Measurements from ENCODE around the gene FXR1. TPM values are rescaled to one million over a fixed set of nuclear protein-coding genes. Genes with fewer than 3 reads are reported as not detected.

The FXR1 gene
- total and polyA plus RNA-seq, 2 donors (not counting 1 experiment from before 2014, with no cell fraction given) = 148 to 252 TPM

GRCh38 chr3:180888992-180889560, 23.4 kb upstream of the FXR1 start:
- Histone ChIP-seq H3K36me3 (ENCODE audit: control insufficient read depth, insufficient read depth, low read length) (no peaks in the 10 kb centered on the region), H3K79me2 (ENCODE audit: control insufficient read depth, insufficient read depth, low read length) (no peaks in the 10 kb centered on the region), H3K27me3 (ENCODE audit: control insufficient read depth, insufficient read depth, low read length) (no peaks in the 10 kb centered on the region), H3K4me3 (replicated peaks in 1 of 4; ENCODE audit: control extremely low read depth in 1 of 4, insufficient read depth in 1 of 4, low read depth in 3 of 4, low read length in 4 of 4) (no peak overlapping the region), H3K4me1 (ENCODE audit: control insufficient read depth, extremely low read depth, insufficient read depth, low read length) (no peaks in the 10 kb centered on the region), H4K20me1 (ENCODE audit: control insufficient read depth, extremely low read depth, insufficient read depth, low read length) (no peaks in the 10 kb centered on the region), H2AFZ (ENCODE audit: low read length) (no peak overlapping the region), H3K9me3 (ENCODE audit: control insufficient read depth, insufficient read depth, low read depth, low read length) (no peaks in the 10 kb centered on the region), H3K9ac (ENCODE audit: insufficient read depth, low read length) (no peak overlapping the region), H3K4me2 (ENCODE audit: extremely low read depth, insufficient read depth, low read length) (no peak overlapping the region), H3K27ac (ENCODE audit: insufficient read depth, low read length) (no peak overlapping the region)
- no peak for TF ChIP-seq EZH2 (IDR thresholded peaks at IDR 0.05; ENCODE audit: low read length, missing control alignments)
- TF ChIP-seq CTCF (conservative IDR thresholded peaks at IDR 0.05 in 1 of 2, IDR thresholded peaks at IDR 0.05 in 1 of 2; ENCODE audit: low read depth in 1 of 2, low read length in 2 of 2) = no peak
- no peak for DNase-seq (ENCODE audit: low read depth in 2 of 2)

- Histone ChIP-seq H3K4me3 (replicated peaks in 1 of 4; ENCODE audit: control extremely low read depth in 1 of 4, insufficient read depth in 1 of 4, low read depth in 3 of 4, low read length in 4 of 4) (no peak overlapping the region), H3K27me3 (ENCODE audit: control insufficient read depth, insufficient read depth, low read length) (no peaks in the 10 kb centered on the region), H3K4me2 (ENCODE audit: extremely low read depth, insufficient read depth, low read length) (no peak overlapping the region), H2AFZ (ENCODE audit: low read length) (no peak overlapping the region), H3K27ac (ENCODE audit: insufficient read depth, low read length) (no peak overlapping the region), H3K36me3 (ENCODE audit: control insufficient read depth, insufficient read depth, low read length) (no peaks in the 10 kb centered on the region), H3K4me1 (ENCODE audit: control insufficient read depth, extremely low read depth, insufficient read depth, low read length) (no peaks in the 10 kb centered on the region), H4K20me1 (ENCODE audit: control insufficient read depth, extremely low read depth, insufficient read depth, low read length) (no peaks in the 10 kb centered on the region), H3K9ac (ENCODE audit: insufficient read depth, low read length) (no peak overlapping the region), H3K79me2 (ENCODE audit: control insufficient read depth, insufficient read depth, low read length) (no peaks in the 10 kb centered on the region), H3K9me3 (ENCODE audit: control insufficient read depth, insufficient read depth, low read depth, low read length) (no peaks in the 10 kb centered on the region)
- no peak for DNase-seq (ENCODE audit: low read depth in 2 of 2)
- TF ChIP-seq EZH2 (IDR thresholded peaks at IDR 0.05; ENCODE audit: low read length, missing control alignments) = no peak
- TF ChIP-seq CTCF (conservative IDR thresholded peaks at IDR 0.05 in 1 of 2, IDR thresholded peaks at IDR 0.05 in 1 of 2; ENCODE audit: low read depth in 1 of 2, low read length in 2 of 2) = no peak
Observed at GRCh38 chr3:180898572-180898971, 13.9 kb upstream of the FXR1 start.

GRCh38 chr3:180909369-180910127, 2.9 kb upstream of the FXR1 start:
- TF ChIP-seq CTCF (conservative IDR thresholded peaks at IDR 0.05 in 1 of 2, IDR thresholded peaks at IDR 0.05 in 1 of 2; ENCODE audit: low read depth in 1 of 2, low read length in 2 of 2) = no peak
- no peak for TF ChIP-seq EZH2 (IDR thresholded peaks at IDR 0.05; ENCODE audit: low read length, missing control alignments)
- no peaks in the 10 kb centered on the region for H3K27me3 ChIP-seq (ENCODE audit: control insufficient read depth, insufficient read depth, low read length)
- H2AFZ ChIP-seq (ENCODE audit: low read length) = no peak overlapping the region
- no peaks in the 10 kb centered on the region for H3K4me1 ChIP-seq (ENCODE audit: control insufficient read depth, extremely low read depth, insufficient read depth, low read length)
- no peak overlapping the region for H3K9ac ChIP-seq (ENCODE audit: insufficient read depth, low read length)
- no peak overlapping the region for H3K4me2 ChIP-seq (ENCODE audit: extremely low read depth, insufficient read depth, low read length)
- H3K4me3 ChIP-seq (replicated peaks in 1 of 4; ENCODE audit: control extremely low read depth in 1 of 4, insufficient read depth in 1 of 4, low read depth in 3 of 4, low read length in 4 of 4) = no peak overlapping the region
- no peaks in the 10 kb centered on the region for H4K20me1 ChIP-seq (ENCODE audit: control insufficient read depth, extremely low read depth, insufficient read depth, low read length)
- no peaks in the 10 kb centered on the region for H3K36me3 ChIP-seq (ENCODE audit: control insufficient read depth, insufficient read depth, low read length)
- H3K9me3 ChIP-seq (ENCODE audit: control insufficient read depth, insufficient read depth, low read depth, low read length) = no peaks in the 10 kb centered on the region
- peaks cover 20% of the 10 kb centered on the region for H3K79me2 ChIP-seq (ENCODE audit: control insufficient read depth, insufficient read depth, low read length)
- H3K27ac ChIP-seq (ENCODE audit: insufficient read depth, low read length) = no peak overlapping the region
- DNase-seq (ENCODE audit: low read depth in 2 of 2) = no peak

All from fibroblast of lung (primary cell).